ENCODE results near the gene CCDC80.
"Not testable (repeated sequence)": the region's sequence is repeated elsewhere in the genome, so short reads cannot be mapped to it uniquely, and the experiment has no call there.

DNA sequence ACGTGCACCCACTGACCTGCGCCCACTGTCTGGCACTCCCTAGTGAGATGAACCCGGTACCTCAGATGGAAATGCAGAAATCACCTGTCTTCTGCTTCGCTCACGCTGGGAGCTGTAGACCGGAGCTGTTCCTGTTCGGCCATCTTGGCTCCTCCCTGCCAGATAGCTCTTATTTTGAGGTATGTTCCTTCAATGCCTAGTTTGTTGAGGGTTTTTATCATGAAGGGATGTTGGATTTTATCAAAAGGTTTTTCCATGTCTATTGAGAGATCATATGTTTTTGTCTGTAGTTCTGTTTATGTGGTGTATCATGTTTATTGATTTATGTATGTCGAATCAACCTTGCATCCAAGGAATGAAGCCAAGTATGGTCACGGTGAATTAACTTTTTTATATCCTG lies 24.1 kb upstream of the CCDC80 start:
- TF ChIP-seq FOXP2 (optimal IDR thresholded peaks at IDR 0.05; ENCODE audit: control extremely low read depth, extremely low read length, insufficient read depth); POLR2AphosphoS5 (IDR thresholded peaks at IDR 0.05; ENCODE audit: borderline replicate concordance, low read depth, low read length): not testable (repeated sequence)
